C4-2B (cell line): ENCODE measurements around the gene ORM1.

ENCODE experiments used
- CTCF ChIP-seq: fragments of 450-650 bp; conservative IDR thresholded peaks from 2 replicates; pipeline ENCODE4 v1.5.1; 2017; ENCODE audit warnings: mild to moderate bottlenecking
- ZFX ChIP-seq: fragments of 450-650 bp; IDR thresholded peaks from 2 replicates; pipeline ENCODE4 v1.6.1; 2017

DNA sequence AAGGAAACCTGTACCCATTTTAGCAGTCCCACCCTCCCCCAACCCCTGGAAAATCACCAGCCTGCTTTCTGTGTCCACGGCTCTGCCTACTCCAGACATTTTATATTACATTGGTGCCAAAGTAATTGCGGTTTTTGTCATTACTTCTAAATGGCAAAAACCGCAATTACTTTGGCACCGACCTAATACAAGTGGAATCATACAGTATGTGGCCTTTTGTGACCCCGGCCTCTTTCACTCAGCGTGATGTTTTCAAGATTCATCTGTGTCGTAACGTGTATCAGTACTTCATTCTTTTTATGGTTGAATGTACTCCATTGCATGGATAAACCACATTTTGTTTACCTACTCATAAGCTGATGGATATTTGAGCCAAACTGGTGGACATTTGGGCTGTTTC, 9.7 kb upstream of the ORM1 start:
- TF ChIP-seq CTCF (no peak), ZFX (no peak)
